Heart left ventricle (tissue), 16 donors: ENCODE data around the gene BET1L. TPM values are rescaled to one million over a fixed set of nuclear protein-coding genes. Genes with fewer than 3 reads are reported as not detected.
"Not testable (repeated sequence)": the region's sequence is repeated elsewhere in the genome, so short reads cannot be mapped to it uniquely, and the experiment has no call there.

Source experiments
- ATAC-seq, 4 donors: fragments of 200-7000 bp; cut with Tn5 transposase; one replicate each; pipeline ENCODE4 v1.9.1; 2020 to 2022; ENCODE audit warnings: moderate library complexity in 4 of 4, mild to moderate bottlenecking in 3 of 4, moderate number of reproducible peaks in 1 of 4
- DNase-seq, 5 donors: peaks; one replicate each; pipeline ENCODE4 v3.0.0-alpha.2; 2020
- H3K27ac ChIP-seq, 12 donors: fragments of 200-600 bp; sonication (generic) in 4 of 12; one replicate each; pipeline versions ENCODE4 v1.5.0 to v1.8.0; 2016 to 2022; ENCODE audit warnings: mild to moderate bottlenecking in 2 of 12
- H3K27me3 ChIP-seq, 9 donors: fragments of 200-600 bp; sonication (generic) in 2 of 9; one replicate each; pipeline versions ENCODE4 v1.5.1 to v1.8.0; 2016 to 2022; ENCODE audit warnings: mild to moderate bottlenecking in 3 of 9
- H3K36me3 ChIP-seq, 9 donors: fragments of 200-600 bp; sonication (generic) in 2 of 9; one replicate each; pipeline versions ENCODE4 v1.5.0 to v1.8.0; 2018 to 2022; ENCODE audit warnings: mild to moderate bottlenecking in 2 of 9
- H3K4me1 ChIP-seq, 12 donors: fragments of 200-600 bp; sonication (generic) in 4 of 12; one replicate each; pipeline versions ENCODE4 v1.5.0 to v1.8.0; 2016 to 2022; ENCODE audit warnings: mild to moderate bottlenecking in 3 of 12
- H3K4me3 ChIP-seq, 12 donors: fragments of 200-600 bp; sonication (generic) in 4 of 12; one replicate each; pipeline versions ENCODE4 v1.5.0 to v1.8.0; 2017 to 2022; ENCODE audit warnings: mild to moderate bottlenecking in 9 of 12, moderate library complexity in 4 of 12
- H3K9me3 ChIP-seq, 12 donors: fragments of 200-600 bp; sonication (generic) in 4 of 12; one replicate each; pipeline versions ENCODE4 v1.5.0 to v1.8.0; 2016 to 2022; ENCODE audit warnings: mild to moderate bottlenecking in 1 of 12
- POLR2A ChIP-seq, 2 donors: fragments of 450-650 bp; IDR thresholded peaks; one replicate each; pipeline ENCODE4 v1.6.1; 2017; ENCODE audit warnings: antibody characterized with exemption in 2 of 2, mild to moderate bottlenecking in 2 of 2, moderate library complexity in 2 of 2
- WGBS, 4 donors: extraction: QIAGEN DNeasy Blood & Tissue Kit in 2 of 4; methylation state at CpG; one replicate each; pipeline versions ENCODE4 v1.1.5 to v1.1.7; 2013 to 2018; 5-methylcytosine and 5-hydroxymethylcytosine counted together
- intact Hi-C, 10 donors: fragments of 100-400 bp; cut with DNase I; formaldehyde crosslinking; loops; one replicate each; pipeline versions ENCODE4 v1.11.1 to v1.14.2; 2022
- polyA plus RNA-seq, 2 donors: library from polyadenylated mRNA; stranded (reverse); fragments of 200-250 nt; gene quantifications; one replicate each; pipeline ENCODE4 v1.2.3, GENCODE V29; 2013
- total RNA-seq, 9 donors: library from RNA; depleted of rRNA in 2 of 9; stranded (reverse); fragments of >200 nt in 2 of 9; fragmentation: NEBNext Ultra II Directional in 3 of 9; extraction: Animal tissue kit (Norgen Biotek cat#: 25700) in 3 of 9; gene quantifications; one replicate each; pipeline versions ENCODE4 v1.1.0 to v1.2.4, GENCODE V29; 2016 to 2023
- TF ChIP-seq, protein P1 (sequence below), 12 donors: fragments of 200-600 bp; sonication (generic) in 4 of 12; IDR thresholded peaks; one replicate each; pipeline versions ENCODE4 v1.5.0 to v1.8.0; 2018 to 2022; ENCODE audit warnings: antibody characterized with exemption in 12 of 12, mild to moderate bottlenecking in 5 of 12
- donor health status: ischemic (EF 13 %, LVEDD 7.1; RV severe dilation, severe dysfunction).
- donor health status: healthy with polysubstance abuse.
- donor health status: DM: no; HTN: yes; CAD: no.
- donor health status: DM: no; HTN: no; CAD: no.
- donor health status: ischemic (EF 25% LVEDD 6.9; RV normal size, moderate dysfunction).
- donor health status: ischemic (EF 25% LVEDD 5.7; RV mildly dilated, moderate dysfunction).
- donor health status: healthy.
- donor health status: DM: yes; HTN: yes; CAD: no.
- donor health status: ischemic (EF 35%, LVEDD 5.7; RV mildly dilated, moderate dysfunction).
- donor health status: nonischemic (EF 11% LVEDD 7.7; RV severe dilation, severe dysfunction).
- donor health status: DM: yes; HTN: yes; CAD: no.
- donor health status: PGD.
- donor health status: ischemic (EF 29% LVEDD 5.4; RV normal size, mild dysfunction).
- donor health status: nonischemic (EF 23%, LVEDD 6.1; RV moderate dilation, normal function).

BET1L gene
- total and polyA plus RNA-seq, 11 donors: 12.9 to 32.2 (median 20.9) TPM

DNA sequence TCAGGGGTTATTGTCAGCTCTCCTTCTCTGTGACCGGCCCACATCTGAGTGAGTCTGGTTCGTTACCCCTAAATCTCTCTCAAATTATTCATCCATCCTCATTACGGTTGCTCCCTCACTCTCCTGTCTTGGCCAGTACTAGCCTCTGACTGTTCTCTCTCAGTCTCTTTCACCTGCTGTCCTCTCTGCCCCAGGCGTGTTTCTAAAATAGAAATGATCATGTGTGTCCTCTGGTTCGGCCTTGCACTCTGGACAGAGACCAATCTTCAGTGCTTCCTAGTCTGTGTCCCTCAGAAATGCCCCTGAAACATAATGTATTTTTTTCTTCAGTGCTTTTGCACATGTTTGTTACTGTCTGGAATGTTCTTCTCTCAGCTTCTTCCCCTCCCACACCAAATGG lies 34.4 kb upstream of the BET1L start:
- ATAC-seq (peak; percentile 55 to 78 (median 72)), DNase-seq (peak in 1 of 5 donors; percentile 33)
- Histone ChIP-seq H3K4me1 (peaks cover 9 to 45% (median 20%) of the 10 kb centered on the region in 12 donors), H3K27me3 (no peaks in the 10 kb centered on the region), H3K27ac (peak overlapping the region in 11 of 12 donors; percentile 17 to 86 (median 67)), H3K36me3 (peaks cover 3 to 78% (median 71%) of the 10 kb centered on the region in 9 donors), H3K9me3 (no peaks in the 10 kb centered on the region), H3K4me3 (no peak overlapping the region)
- 61 to 74% (median 66%) methylated on average over 5 of the region's 5 CpGs for WGBS, 4 donors
- TF ChIP-seq, protein P1, sequence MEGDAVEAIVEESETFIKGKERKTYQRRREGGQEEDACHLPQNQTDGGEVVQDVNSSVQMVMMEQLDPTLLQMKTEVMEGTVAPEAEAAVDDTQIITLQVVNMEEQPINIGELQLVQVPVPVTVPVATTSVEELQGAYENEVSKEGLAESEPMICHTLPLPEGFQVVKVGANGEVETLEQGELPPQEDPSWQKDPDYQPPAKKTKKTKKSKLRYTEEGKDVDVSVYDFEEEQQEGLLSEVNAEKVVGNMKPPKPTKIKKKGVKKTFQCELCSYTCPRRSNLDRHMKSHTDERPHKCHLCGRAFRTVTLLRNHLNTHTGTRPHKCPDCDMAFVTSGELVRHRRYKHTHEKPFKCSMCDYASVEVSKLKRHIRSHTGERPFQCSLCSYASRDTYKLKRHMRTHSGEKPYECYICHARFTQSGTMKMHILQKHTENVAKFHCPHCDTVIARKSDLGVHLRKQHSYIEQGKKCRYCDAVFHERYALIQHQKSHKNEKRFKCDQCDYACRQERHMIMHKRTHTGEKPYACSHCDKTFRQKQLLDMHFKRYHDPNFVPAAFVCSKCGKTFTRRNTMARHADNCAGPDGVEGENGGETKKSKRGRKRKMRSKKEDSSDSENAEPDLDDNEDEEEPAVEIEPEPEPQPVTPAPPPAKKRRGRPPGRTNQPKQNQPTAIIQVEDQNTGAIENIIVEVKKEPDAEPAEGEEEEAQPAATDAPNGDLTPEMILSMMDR (IDR thresholded peaks at IDR 0.05): no peak
- TF ChIP-seq POLR2A (IDR thresholded peaks at IDR 0.05): no peak
- intact Hi-C loops: no loop called here

DNA sequence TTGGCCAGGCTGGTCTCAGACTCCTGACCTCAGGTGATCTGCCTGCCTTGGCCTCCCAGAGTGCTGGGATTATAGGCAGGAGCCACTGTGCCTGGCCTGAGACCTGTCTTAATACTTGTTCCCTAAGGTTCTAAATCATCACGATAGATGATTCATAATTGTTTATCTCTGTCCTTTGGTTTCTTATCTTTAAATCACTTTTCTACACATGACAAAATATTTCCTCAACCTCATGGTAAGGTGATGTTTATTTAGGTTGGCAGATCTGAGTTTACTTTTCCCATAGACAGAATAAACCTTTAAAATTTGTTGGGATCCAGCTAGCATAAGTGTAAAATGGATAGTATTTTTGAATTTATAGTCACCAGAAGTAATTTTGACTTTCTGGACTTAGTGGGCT lies 33.1 kb upstream of the BET1L start:
- no peak for DNase-seq
- no peaks in the 10 kb centered on the region for H3K27me3 ChIP-seq
- intact Hi-C loops: no loop called here
- TF ChIP-seq POLR2A (IDR thresholded peaks at IDR 0.05): no peak
- TF ChIP-seq, protein P1 (IDR thresholded peaks at IDR 0.05): no peak
- H3K4me1 ChIP-seq: peaks cover 9 to 51% (median 24%) of the 10 kb centered on the region in 12 donors
- no peak for ATAC-seq
- no peaks in the 10 kb centered on the region for H3K9me3 ChIP-seq
- WGBS, 4 donors: 73 to 84% (median 80%) methylated on average over 1 of the region's 1 CpG
- H3K4me3 ChIP-seq: no peak overlapping the region
- no peak overlapping the region for H3K27ac ChIP-seq
- H3K36me3 ChIP-seq: peaks cover 3 to 66% (median 59%) of the 10 kb centered on the region in 9 donors

DNA sequence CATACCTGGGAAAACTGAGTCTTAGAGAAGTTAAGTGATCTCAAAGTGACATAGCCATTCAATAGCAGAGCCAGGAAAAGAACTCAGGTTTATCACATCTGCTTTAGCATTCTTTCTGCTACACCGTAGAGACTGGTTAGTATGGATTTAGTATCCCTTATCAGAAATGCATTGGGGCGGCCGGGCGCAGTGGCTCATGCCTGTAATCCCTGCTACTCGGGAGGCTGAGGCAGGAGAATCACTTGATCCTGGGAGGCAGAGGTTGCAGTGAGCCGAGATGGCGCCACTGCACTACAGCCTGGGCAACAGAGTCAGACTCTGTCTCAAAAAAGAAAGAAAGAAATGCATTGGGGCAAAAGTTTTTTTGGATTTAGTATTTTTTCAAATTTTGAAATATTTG lies 31.1 kb upstream of the BET1L start:
- 80 to 87% (median 82%) methylated on average over 7 of the region's 7 CpGs for WGBS, 4 donors
- H3K4me1 ChIP-seq: peaks cover 9 to 58% (median 30%) of the 10 kb centered on the region in 12 donors
- peak overlapping the region in 4 of 12 donors; percentile 83 to 97 (median 86) for H3K4me3 ChIP-seq
- intact Hi-C loops, DNase-seq, H3K9me3 ChIP-seq, H3K27me3 ChIP-seq, H3K27ac ChIP-seq, ATAC-seq: not testable (repeated sequence)
- H3K36me3 ChIP-seq: peaks cover 0 to 47% (median 40%) of the 10 kb centered on the region in 9 donors

DNA sequence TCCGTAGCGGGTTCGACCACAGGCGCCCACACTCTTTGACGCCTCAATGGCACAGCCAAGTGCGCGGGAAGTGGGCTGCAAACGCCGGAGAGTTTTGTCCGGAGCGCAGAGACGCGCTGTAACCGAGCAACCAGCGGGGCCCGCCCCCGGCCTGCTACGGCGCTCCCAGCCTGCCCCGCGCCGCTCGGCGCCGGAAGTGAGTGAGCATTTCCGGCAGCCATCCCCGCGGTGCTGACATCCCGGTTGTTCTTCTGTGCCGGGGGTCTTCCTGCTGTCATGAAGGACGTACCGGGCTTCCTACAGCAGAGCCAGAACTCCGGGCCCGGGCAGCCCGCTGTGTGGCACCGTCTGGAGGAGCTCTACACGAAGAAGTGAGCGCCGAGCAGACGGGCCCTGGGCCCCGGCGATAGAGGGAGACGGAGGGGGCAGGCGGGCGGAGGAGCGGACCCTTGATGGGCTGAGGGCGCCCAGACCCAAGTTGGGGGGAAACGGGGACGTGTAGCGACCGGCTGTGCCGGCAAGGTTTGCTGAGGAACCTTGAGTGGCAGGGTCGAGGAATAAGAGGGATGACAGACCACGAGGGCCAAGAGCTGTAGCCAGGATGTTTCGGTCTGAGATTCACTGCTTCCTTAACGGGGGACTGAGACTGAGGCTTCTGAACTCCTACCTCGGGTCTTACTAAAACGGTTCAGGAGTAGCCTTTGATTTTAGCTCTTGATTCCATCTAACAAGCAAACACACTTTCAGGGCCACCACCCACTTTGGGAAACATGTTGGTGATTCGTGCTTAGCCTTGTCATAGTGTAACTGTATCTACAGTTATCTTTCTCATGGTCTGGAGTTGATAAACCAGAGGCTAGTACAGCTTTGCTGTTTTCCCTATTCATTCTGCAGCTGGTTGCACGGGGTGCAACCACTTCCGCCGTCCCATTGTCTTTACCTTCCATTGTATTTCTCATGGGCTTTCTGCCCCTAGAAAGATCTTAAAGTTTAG lies 29.9 kb upstream of the BET1L start, which contains the start of gene PSMD13:
Gene PSMD13, plus strand, starts transcription at position 203 of the 994 bp plus-strand sequence. Its CDS starts 74 bp downstream, at position 277.
- 1 to 2% (median 2%) methylated on average over 31 to 62 of the region's 62 CpGs for WGBS, 4 donors
- intact Hi-C loops: loop anchor here in 4 of 10 donors (1.0 to 2.0 kb wide), 5 partner anchors 28 to 52 kb away; partner anchors contain the start of genes BET1L (in 2 of the 4), RIC8A (in 2 of the 4) and PGGHG (in 1 of the 4)
- peak; percentile 93 to 97 (median 94) for ATAC-seq

More for the DNA sequence above, 29.9 kb upstream of the BET1L start, which contains the start of gene PSMD13:
- Histone ChIP-seq H3K27ac (peak within 1 kb of the TSS; percentile 91 to 98 (median 95)), H3K4me3 (peak within 1 kb of the TSS; percentile 83 to 100 (median 94)), H3K36me3 (peaks cover 0 to 42% (median 27%) of the 10 kb centered on the region in 9 donors), H3K4me1 (peaks cover 9 to 52% (median 30%) of the 10 kb centered on the region in 12 donors), H3K27me3 (no peaks in the 10 kb centered on the region), H3K9me3 (no peaks in the 10 kb centered on the region)
- peak; percentile 89 to 93 (median 90) for DNase-seq
- TF ChIP-seq POLR2A (IDR thresholded peaks at IDR 0.05): peak in 1 of 2 donors; percentile 45
- TF ChIP-seq, protein P1 (IDR thresholded peaks at IDR 0.05): peak in 1 of 12 donors; percentile 16
